ENCODE results near the gene KBTBD4. TPM values are rescaled to one million over a fixed set of nuclear protein-coding genes. Genes with fewer than 3 reads are reported as not detected.

KBTBD4 gene
- total RNA-seq = 10 to 100 TPM in 3 of 4 donors, 1 to 10 TPM in 1; 9.6 to 20.3 (median 18.3) TPM

DNA sequence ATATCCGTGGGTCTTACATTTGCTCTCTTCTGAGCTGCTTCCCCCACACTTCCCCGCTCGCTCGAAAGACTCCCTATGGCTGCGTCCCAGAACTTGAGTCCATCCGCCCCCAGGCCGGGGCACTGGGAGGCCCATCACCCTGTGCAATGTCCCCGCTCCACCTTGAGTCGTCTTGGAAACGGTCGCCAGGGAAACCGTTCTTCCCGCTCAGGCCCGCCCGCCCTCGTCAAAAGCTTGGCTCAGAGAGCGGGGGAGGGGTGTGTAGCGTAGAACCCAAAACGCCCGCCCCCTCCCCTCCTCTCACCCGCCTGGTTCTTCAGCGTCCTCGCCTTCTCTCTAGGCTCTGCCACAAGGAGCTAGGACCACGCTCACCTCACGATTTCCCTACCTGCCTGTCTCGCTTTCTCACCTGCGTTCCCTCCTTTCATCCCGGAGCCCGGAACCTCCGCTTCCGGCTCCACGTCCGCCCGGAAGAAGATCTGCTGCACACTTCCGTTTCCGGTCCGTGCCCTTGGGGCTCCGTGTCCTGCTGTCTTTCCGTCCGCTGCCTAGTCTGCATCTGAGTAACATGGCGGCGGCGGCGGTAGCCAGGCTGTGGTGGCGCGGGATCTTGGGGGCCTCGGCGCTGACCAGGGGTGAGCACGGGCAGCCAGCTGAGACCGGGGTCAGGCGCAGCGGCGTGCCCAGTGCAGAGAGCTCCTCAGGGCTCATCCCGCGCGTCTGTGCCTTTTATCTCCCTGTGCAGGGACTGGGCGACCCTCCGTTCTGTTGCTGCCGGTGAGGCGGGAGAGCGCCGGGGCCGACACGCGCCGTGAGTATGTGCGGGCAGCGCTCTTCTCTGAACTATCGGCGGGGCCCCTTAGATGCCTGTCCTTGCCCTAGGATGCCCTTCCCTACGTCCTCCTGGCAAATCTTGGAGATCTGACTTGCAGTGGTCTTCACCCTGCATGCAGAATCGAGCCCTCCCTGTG is at the start of gene KBTBD4, which contains the start of gene NDUFS3:
Gene KBTBD4 (minus strand): TSS at position 447 of the 971 bp plus-strand sequence. CDS start 19 bp downstream, at position 428.
Gene NDUFS3 (plus strand): TSS at position 551 of the 971 bp plus-strand sequence. CDS start 18 bp downstream, at position 569.
- TF ChIP-seq, protein P1, sequence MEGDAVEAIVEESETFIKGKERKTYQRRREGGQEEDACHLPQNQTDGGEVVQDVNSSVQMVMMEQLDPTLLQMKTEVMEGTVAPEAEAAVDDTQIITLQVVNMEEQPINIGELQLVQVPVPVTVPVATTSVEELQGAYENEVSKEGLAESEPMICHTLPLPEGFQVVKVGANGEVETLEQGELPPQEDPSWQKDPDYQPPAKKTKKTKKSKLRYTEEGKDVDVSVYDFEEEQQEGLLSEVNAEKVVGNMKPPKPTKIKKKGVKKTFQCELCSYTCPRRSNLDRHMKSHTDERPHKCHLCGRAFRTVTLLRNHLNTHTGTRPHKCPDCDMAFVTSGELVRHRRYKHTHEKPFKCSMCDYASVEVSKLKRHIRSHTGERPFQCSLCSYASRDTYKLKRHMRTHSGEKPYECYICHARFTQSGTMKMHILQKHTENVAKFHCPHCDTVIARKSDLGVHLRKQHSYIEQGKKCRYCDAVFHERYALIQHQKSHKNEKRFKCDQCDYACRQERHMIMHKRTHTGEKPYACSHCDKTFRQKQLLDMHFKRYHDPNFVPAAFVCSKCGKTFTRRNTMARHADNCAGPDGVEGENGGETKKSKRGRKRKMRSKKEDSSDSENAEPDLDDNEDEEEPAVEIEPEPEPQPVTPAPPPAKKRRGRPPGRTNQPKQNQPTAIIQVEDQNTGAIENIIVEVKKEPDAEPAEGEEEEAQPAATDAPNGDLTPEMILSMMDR (IDR thresholded peaks at IDR 0.05; ENCODE audit: low read depth) = no peak

DNA sequence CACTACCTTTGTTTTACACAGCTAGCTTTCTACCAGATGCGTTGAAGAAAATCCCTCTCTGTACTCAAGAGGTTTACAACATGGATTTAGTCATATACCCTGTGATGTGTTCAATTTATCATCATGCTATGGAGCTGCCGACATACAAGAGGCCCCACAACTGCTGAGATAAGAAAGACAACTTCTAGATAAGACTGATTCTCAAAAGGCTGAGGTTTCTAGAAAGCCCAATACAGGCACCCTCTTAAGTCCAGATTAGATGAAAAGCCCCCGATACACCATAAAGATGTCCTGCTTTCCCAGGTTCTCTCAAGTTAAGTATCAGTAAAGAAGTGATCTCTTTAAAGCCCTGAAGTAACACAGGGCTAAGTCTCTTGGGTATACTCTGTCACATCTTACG is 49.3 kb upstream of the KBTBD4 start:
- TF ChIP-seq, protein P1 (IDR thresholded peaks at IDR 0.05; ENCODE audit: low read depth) = no peak

GRCh38 chr11:47626234-47626633 is 47.5 kb upstream of the KBTBD4 start:
- TF ChIP-seq, protein P1 (IDR thresholded peaks at IDR 0.05; ENCODE audit: low read depth) = no peak

GRCh38 chr11:47620836-47621378 is 42.1 kb upstream of the KBTBD4 start:
- TF ChIP-seq, protein P1 (IDR thresholded peaks at IDR 0.05; ENCODE audit: low read depth) = no peak

DNA sequence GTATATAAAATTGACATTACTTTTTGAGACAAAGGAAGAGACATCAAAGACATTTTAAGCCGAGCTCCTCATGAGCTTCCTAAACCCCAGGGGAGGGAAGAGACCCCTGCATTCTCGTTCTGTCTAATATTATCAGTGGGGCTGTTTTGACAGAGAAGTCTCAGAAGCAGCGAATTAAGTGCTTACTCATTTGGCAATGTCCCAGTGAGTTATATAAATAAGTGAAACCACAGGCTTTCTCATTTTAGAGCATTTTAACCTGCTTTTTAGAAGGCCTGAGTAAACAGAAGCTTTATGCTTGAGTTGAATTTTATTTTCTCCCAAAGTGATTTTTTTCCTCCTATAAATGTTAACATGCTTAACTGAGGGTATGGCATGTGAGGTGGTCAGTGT is 38.6 kb upstream of the KBTBD4 start:
- TF ChIP-seq, protein P1 (IDR thresholded peaks at IDR 0.05; ENCODE audit: low read depth) = no peak

GRCh38 chr11:47616726-47617416 is 38.1 kb upstream of the KBTBD4 start:
- TF ChIP-seq, protein P1 (IDR thresholded peaks at IDR 0.05; ENCODE audit: low read depth) = no peak

Measured in subcutaneous adipose tissue (tissue), 4 donors.